Measurements from ENCODE around the gene FHOD3. TPM values are rescaled to one million over a fixed set of nuclear protein-coding genes. Genes with fewer than 3 reads are reported as not detected.

Gene FHOD3
- total and polyA plus RNA-seq, 2 of the 13 experiments (the other 11 are each of a cell fraction or from before 2014, with no cell fraction given) = 0.07 TPM; not detected in 1

DNA sequence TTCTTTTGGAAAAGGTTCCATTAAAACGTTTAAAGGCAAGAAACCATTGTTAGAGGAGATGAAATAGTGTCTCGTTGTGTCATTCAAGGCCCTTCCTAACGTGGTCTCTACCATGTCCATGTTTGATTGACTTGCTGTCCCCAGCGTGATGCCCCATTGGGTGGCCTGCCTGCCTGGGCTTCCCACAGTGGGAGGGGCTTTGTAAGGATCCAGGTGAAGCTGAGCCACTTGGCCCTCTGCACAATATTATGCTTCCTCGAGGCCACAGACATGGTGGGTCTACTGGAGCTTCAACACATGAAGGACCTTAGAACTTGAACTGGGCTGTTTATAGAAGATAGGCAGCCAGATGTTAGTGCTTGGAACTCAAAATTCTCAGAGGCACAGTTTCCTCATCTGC is 235.3 kb downstream of the FHOD3 start:
- CTCF ChIA-PET (ENCODE audit: low intra/inter-chr PET ratio, low total read pairs) = no interaction called here

GRCh38 chr18:36533446-36534153 is 236.1 kb downstream of the FHOD3 start:
- peaks cover 0 to 10% of the 10 kb centered on the region in 2 experiments; a peak in 2 of 5 replicates for H3K27me3 ChIP-seq (ENCODE audit: control insufficient read depth in 1 of 2, insufficient read depth in 2 of 2, low read length in 2 of 2)
- intact Hi-C loops (cut with micrococcal nuclease; ENCODE audit: unreplicated experiment) (no loop called here), in situ Hi-C loops (cut with HindIII; ENCODE audit: extremely low pct_ligation_motif_present, low pct_unique_long_range_greater_than_20kb) (no loop called here)
- H3K27ac ChIP-seq (ENCODE audit: extremely low read length, insufficient read depth, low read length) = no peak overlapping the region
- no peak overlapping the region for H3K9ac ChIP-seq (ENCODE audit: insufficient read depth, low read depth, low read length)
- no peaks in the 10 kb centered on the region for H3K4me1 ChIP-seq (ENCODE audit: insufficient read depth, low read length)
- no peak overlapping the region for H3K4me3 ChIP-seq (replicated peaks in 1 of 3; ENCODE audit: insufficient read depth in 1 of 3, low read depth in 2 of 3, low read length in 3 of 3)
- no peak overlapping the region for H3K4me2 ChIP-seq (ENCODE audit: low read depth, low read length)
- H2AFZ ChIP-seq (ENCODE audit: low read length) = no peak overlapping the region
- FAIRE-seq (no peak), ATAC-seq (no peak), DNase-seq (ENCODE audit: low spot score) (no peak)
- CTCF ChIA-PET (ENCODE audit: low intra/inter-chr PET ratio, low total read pairs) = no interaction called here
- POLR2A ChIA-PET = no interaction called here
- H3K79me2 ChIP-seq (ENCODE audit: insufficient read depth, low read length) = no peaks in the 10 kb centered on the region
- no peak for TF ChIP-seq MXD4 (CRISPR knock-in tag; IDR thresholded peaks at IDR 0.05)
- TF ChIP-seq HES4 (CRISPR knock-in tag; IDR thresholded peaks at IDR 0.05; ENCODE audit: borderline replicate concordance) = no peak
- TF ChIP-seq ZFP37 (CRISPR knock-in tag; IDR thresholded peaks at IDR 0.05; ENCODE audit: borderline replicate concordance) = no peak
- no peak for TF ChIP-seq ZNF792 (CRISPR knock-in tag; IDR thresholded peaks at IDR 0.05)
- H3K9me3 ChIP-seq (ENCODE audit: low read length) = no peaks in the 10 kb centered on the region
- no peaks in the 10 kb centered on the region for H4K20me1 ChIP-seq (ENCODE audit: insufficient read depth, low read length)
- BruUV-seq (replicated peaks) = no TSS peak
- no peaks in the 10 kb centered on the region for H3K36me3 ChIP-seq (replicated peaks in 1 of 2; ENCODE audit: control insufficient read depth in 1 of 2, insufficient read depth in 2 of 2, low read length in 2 of 2)
- 45% methylated on average over 8 of the region's 8 CpGs for WGBS (ENCODE audit: low lambda C conversion rate)

More for the DNA sequence above, 235.3 kb downstream of the FHOD3 start:
- no peak overlapping the region for H3K4me3 ChIP-seq (replicated peaks in 1 of 3; ENCODE audit: insufficient read depth in 1 of 3, low read depth in 2 of 3, low read length in 3 of 3)
- no peak overlapping the region for H3K9ac ChIP-seq (ENCODE audit: insufficient read depth, low read depth, low read length)
- H3K4me2 ChIP-seq (ENCODE audit: low read depth, low read length) = no peak overlapping the region
- intact Hi-C loops (cut with micrococcal nuclease; ENCODE audit: unreplicated experiment) (no loop called here), in situ Hi-C loops (cut with HindIII; ENCODE audit: extremely low pct_ligation_motif_present, low pct_unique_long_range_greater_than_20kb) (no loop called here)
- TF ChIP-seq PAX8 (CRISPR knock-in tag; IDR thresholded peaks at IDR 0.05; ENCODE audit: borderline replicate concordance) = no peak
- no peak for TF ChIP-seq ZNF432 (CRISPR knock-in tag; IDR thresholded peaks at IDR 0.05; ENCODE audit: borderline replicate concordance)
- no peak for TF ChIP-seq MIER2 (CRISPR knock-in tag; IDR thresholded peaks at IDR 0.05)
- no peak for TF ChIP-seq ZNF235 (CRISPR knock-in tag; IDR thresholded peaks at IDR 0.05; ENCODE audit: borderline replicate concordance)
- POLR2A ChIA-PET = no interaction called here
- DNase-seq (ENCODE audit: low spot score) = no peak
- peaks cover 7% of the 10 kb centered on the region for H3K4me1 ChIP-seq (ENCODE audit: insufficient read depth, low read length)
- no peaks in the 10 kb centered on the region for H3K36me3 ChIP-seq (replicated peaks in 1 of 2; ENCODE audit: control insufficient read depth in 1 of 2, insufficient read depth in 2 of 2, low read length in 2 of 2)
- no peak overlapping the region for H2AFZ ChIP-seq (ENCODE audit: low read length)
- ATAC-seq = no peak
- WGBS (ENCODE audit: low lambda C conversion rate) = 3% methylated on average over 4 of the region's 5 CpGs
- H3K9me3 ChIP-seq (ENCODE audit: low read length) = no peaks in the 10 kb centered on the region
- H3K79me2 ChIP-seq (ENCODE audit: insufficient read depth, low read length) = no peaks in the 10 kb centered on the region
- H3K27ac ChIP-seq (ENCODE audit: extremely low read length, insufficient read depth, low read length) = no peak overlapping the region
- peaks cover 0 to 10% of the 10 kb centered on the region in 2 experiments; a peak in 2 of 5 replicates for H3K27me3 ChIP-seq (ENCODE audit: control insufficient read depth in 1 of 2, insufficient read depth in 2 of 2, low read length in 2 of 2)
- FAIRE-seq = no peak
- BruUV-seq (replicated peaks) = no TSS peak
- no peaks in the 10 kb centered on the region for H4K20me1 ChIP-seq (ENCODE audit: insufficient read depth, low read length)

Measured in HepG2 (cell line).